C4-2B (cell line): ENCODE results near the gene CRMP1.

Experiments
- H3K27ac ChIP-seq: fragments of 450-650 bp; 2 replicates; pipeline ENCODE4 v1.5.1; 2017
- CTCF ChIP-seq: fragments of 450-650 bp; conservative IDR thresholded peaks from 2 replicates; pipeline ENCODE4 v1.5.1; 2017; ENCODE audit warnings: mild to moderate bottlenecking
- ZFX ChIP-seq: fragments of 450-650 bp; IDR thresholded peaks from 2 replicates; pipeline ENCODE4 v1.6.1; 2017

The CRMP1 gene

DNA sequence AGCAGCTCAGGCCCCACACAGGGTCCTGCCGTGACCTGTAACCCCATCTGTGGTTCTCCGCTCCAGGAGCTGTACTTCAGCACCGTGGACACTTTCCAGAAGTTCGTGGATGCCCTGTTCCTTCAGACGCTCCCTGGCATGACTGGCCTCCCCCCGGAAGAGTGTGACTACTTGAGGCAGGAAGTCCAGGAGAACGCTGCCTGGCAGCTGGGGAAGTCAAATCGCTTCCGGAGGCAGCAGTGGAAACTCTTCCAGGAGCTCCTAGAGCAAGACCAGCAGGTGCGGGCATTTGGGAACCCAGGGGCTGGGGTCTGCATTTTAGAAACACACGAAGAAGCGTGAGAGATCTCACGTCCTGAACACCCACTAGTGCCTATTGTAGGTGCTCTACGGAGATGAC, 109.4 kb downstream of the CRMP1 start:
- TF ChIP-seq CTCF (no peak), ZFX (no peak)
- H3K27ac ChIP-seq = no peak overlapping the region

- TF ChIP-seq CTCF = no peak
- no peak for TF ChIP-seq ZFX
- H3K27ac ChIP-seq = no peak overlapping the region
Measured at GRCh38 chr4:5782829-5783476, 109.9 kb downstream of the CRMP1 start.

DNA sequence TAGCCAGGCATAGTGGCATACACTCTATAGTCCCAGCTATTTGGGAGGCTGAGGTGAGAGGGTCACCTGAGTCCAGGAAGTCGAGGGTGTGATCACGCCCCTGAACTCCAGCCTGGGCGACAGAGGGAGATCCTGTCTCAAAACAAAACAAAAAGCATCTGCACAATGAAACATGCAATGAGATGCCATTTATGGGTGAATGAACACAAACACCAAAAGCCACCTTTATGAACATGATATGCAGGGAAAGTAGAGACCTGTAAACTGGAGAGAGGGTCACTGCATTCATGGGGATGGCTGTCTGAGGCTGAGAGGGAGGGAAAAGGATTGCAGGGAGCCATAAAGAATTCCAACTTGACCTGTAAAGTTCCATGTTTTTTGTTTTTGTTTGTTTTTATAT, 111.2 kb downstream of the CRMP1 start:
- no peak for TF ChIP-seq ZFX
- TF ChIP-seq CTCF = no peak
- no peak overlapping the region for H3K27ac ChIP-seq

DNA sequence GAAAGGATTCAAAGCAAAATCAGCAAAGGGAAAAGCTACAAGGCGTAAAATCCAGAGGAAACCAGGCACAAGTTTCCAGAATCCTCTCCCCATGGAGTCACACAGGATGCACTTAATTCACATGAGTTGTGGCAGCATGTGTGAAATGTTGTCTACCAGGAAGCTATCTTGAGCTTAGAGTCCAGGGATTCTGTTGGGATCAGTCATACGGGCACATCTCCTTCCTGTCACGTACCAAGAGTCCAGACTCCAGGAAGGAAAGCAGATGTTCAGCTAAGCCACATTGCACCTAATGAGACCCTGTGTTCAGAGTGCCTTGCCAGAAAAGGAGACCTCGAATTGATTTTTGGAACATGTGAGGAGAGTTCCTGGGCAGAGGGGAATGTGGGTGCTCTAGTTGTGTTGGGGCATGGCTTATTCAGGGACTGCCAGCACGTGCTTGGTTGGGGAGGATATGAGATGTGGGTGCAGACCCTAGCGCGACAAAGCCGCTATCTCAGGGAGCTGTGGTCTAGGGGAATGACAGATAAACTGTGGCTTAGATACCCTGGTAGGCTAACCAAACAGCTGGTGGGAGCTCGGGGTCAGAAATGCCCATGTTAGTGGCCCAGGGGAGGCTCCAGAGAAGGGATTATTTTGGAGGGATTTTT, 111.9 kb downstream of the CRMP1 start:
- H3K27ac ChIP-seq = no peak overlapping the region
- TF ChIP-seq CTCF (no peak), ZFX (no peak)

DNA sequence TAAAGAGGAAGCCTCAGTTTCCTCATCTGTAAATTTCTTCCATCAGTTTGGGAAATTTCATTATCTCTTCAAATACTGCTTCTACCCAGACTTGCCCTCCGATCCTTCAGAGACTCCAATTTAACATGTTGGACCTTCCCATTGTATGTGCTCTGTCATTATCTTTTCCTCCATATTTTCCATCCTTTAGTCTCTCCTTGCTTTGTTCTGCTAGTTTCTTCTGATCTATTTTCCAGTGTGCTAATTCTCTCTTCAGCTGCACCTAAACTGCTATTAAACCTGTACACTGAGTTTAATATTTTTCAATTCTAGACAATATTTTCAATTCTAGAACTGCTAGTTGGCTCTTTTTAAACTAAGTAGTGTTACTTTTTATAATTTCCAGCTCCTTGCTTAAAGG, 116.4 kb downstream of the CRMP1 start:
- H3K27ac ChIP-seq = no peak overlapping the region
- TF ChIP-seq ZFX (no peak), CTCF (no peak)

DNA sequence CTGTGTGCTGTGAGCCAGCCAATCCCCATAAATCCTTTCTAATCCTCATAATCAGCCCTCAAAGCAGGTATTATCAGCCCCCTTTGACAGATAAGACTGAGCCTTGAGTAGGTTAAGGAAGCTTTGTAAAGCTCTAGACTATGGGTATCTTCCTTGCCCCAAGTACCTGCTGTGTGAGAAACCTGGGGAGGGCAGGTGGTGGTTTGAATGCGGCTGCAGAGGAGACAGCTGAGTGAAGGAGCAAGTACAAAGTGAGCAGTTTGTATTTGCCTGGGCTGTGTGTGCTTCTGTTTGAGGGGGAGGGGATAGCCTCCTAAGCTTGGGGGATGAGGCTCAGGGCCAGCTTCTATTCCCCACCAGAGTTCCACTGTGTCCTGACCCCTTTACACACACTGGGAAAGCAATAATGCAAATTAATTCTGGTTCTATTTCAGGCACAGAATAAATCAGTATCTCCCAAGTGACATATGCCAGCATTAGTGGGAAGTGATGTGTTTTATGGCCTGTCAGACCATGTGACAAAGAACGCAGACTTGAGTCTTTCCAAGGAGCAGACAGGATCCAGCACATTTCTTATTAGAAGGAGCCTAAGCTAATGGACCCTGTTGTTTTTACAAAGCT, 118.4 kb downstream of the CRMP1 start:
- no peak overlapping the region for H3K27ac ChIP-seq
- no peak for TF ChIP-seq ZFX
- TF ChIP-seq CTCF = no peak

DNA sequence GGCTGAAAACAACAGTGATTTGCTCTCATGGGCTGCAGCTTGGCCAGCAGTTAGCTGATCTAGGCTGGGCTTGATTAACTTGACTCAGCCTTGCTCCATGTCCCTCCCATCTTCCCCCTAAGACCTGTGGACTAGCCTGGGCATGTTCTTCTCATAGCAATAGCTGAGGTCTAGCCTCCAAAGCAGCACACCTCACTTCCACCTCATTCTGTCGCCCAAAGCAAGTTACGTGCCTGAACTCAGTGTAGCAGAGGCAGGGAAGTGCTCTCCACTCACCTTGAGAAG, 119.7 kb downstream of the CRMP1 start:
- H3K27ac ChIP-seq = no peak overlapping the region
- TF ChIP-seq CTCF (no peak), ZFX (no peak)
